ENCODE measurements around the gene TRUB1.

The TRUB1 gene

GRCh38 chr10:115026056-115026745 is 88.2 kb downstream of the TRUB1 start:
- no peak for DNase-seq (ENCODE audit: low read depth in 2 of 2, low spot score in 1 of 2)

- no peak for DNase-seq (ENCODE audit: low read depth in 2 of 2, low spot score in 1 of 2)
Observed at GRCh38 chr10:115026746-115027140, 88.7 kb downstream of the TRUB1 start.

Measured in stimulated activated CD8-positive, alpha-beta memory T cell treated with anti-CD3 and anti-CD28 coated beads, Interleukin-4, amount 100 ng/mL, for 1 hour (primary cell).